Upper lobe of left lung (tissue), 4 donors: Measurements from ENCODE around the gene WDR44.

ENCODE experiments used
- CTCF ChIP-seq, 6 experiments: fragments of 450-650 bp in 4 of 6; fragments of 200-600 bp in 2 of 6; sonication (generic) in 2 of 6; IDR thresholded peaks; one replicate each; pipeline ENCODE4 v1.5.1; 2016 to 2019; ENCODE audit warnings: antibody characterized with exemption in 6 of 6
- POLR2AphosphoS5 ChIP-seq, 2 donors: sonication (generic); formaldehyde crosslinking; IDR thresholded peaks; one replicate each; pipeline ENCODE4 v1.5.1; 2017; ENCODE audit warnings: antibody characterized with exemption in 2 of 2

GRCh38 chrX:118392716-118393115, 46.8 kb downstream of the WDR44 start:
- TF ChIP-seq CTCF (IDR thresholded peaks at IDR 0.05), result no peak
- no peak for TF ChIP-seq POLR2AphosphoS5 (IDR thresholded peaks at IDR 0.05)
